ENCODE data around the gene PLCB3. TPM values are rescaled to one million over a fixed set of nuclear protein-coding genes. Genes with fewer than 3 reads are reported as not detected.
"Not testable (repeated sequence)": the region's sequence is repeated elsewhere in the genome, so short reads cannot be mapped to it uniquely, and the experiment has no call there.

Gene PLCB3
- total RNA-seq, 1 donor from 2014 or later: 8.1 TPM

DNA sequence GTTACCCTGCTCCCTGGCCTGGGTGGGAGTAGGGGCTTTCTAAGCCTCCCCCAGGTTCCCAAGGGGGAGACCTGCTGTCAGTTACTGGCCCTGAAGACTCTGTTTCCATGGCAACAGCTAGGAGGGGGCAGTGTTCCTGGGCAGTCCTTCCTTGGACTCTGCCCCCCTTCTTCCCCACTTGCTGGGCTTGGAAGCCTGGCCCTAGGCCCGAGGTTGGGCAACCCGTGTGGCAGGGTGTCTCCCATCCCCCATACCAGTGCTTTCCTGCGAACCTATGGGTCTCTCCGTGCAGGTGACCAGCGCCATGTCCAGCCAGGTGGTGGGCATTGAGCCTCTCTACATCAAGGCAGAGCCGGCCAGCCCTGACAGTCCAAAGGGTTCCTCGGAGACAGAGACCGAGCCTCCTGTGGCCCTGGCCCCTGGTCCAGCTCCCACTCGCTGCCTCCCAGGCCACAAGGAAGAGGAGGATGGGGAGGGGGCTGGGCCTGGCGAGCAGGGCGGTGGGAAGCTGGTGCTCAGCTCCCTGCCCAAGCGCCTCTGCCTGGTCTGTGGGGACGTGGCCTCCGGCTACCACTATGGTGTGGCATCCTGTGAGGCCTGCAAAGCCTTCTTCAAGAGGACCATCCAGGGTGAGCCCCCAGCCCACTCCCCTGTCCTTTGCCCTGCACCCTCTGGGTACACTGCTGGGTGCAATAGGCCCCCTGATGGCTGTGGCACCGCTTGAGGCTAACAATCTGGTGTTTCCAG lies 55.7 kb downstream of the PLCB3 start:
- H3K27ac Mint-ChIP-seq: peak overlapping the region; percentile 92
- peaks cover 15% of the 10 kb centered on the region for H3K36me3 Mint-ChIP-seq (ENCODE audit: low read depth)
- ChIA-PET POLR2A (interaction anchor here (0.6 to 1.4 kb wide), 3 partner anchors 10 to 48 kb away, joined by 4 to 6 read pairs (median 5); partner anchors contain the start of genes PRDX5 and TRMT112), CTCF (interaction anchor here (1.1 to 1.7 kb wide), 1 partner anchor 48 kb away, joined by 4 to 6 read pairs; no protein-coding TSS in a partner anchor)
- TF ChIP-seq, protein P1, sequence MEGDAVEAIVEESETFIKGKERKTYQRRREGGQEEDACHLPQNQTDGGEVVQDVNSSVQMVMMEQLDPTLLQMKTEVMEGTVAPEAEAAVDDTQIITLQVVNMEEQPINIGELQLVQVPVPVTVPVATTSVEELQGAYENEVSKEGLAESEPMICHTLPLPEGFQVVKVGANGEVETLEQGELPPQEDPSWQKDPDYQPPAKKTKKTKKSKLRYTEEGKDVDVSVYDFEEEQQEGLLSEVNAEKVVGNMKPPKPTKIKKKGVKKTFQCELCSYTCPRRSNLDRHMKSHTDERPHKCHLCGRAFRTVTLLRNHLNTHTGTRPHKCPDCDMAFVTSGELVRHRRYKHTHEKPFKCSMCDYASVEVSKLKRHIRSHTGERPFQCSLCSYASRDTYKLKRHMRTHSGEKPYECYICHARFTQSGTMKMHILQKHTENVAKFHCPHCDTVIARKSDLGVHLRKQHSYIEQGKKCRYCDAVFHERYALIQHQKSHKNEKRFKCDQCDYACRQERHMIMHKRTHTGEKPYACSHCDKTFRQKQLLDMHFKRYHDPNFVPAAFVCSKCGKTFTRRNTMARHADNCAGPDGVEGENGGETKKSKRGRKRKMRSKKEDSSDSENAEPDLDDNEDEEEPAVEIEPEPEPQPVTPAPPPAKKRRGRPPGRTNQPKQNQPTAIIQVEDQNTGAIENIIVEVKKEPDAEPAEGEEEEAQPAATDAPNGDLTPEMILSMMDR (IDR thresholded peaks at IDR 0.05): no peak
- peaks cover 19% of the 10 kb centered on the region for H3K4me1 Mint-ChIP-seq
- DNase-seq: no peak
- intact Hi-C loops (cut with micrococcal nuclease): loop anchor here (1.0 kb wide), 1 partner anchor 48 kb away; no protein-coding TSS in a partner anchor
- H3K4me3 Mint-ChIP-seq: peak overlapping the region; percentile 95
- ATAC-seq (ENCODE audit: low read depth): no peak
- H3K9me3 Mint-ChIP-seq: no peaks in the 10 kb centered on the region
- no peaks in the 10 kb centered on the region for H3K27me3 Mint-ChIP-seq

DNA sequence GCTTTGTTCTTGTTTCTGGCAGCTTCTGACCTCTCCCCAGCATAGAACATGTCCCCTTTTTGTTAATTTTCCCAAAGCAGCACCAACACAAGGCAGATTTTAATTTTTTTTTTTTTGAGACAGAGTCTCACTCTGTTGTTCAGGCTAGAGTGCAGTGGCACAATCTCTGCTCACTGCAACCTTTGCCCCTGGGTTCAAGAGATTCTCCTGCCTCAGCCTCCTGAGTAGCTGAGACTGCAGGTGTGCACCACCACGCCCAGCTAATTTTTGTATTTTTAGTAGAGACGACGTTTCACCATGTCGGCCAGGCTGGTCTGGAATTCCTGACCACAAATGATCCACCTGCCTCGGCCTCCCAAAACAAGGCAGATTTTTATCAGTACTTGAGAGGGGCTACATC lies 56.5 kb downstream of the PLCB3 start:
- H3K27me3 Mint-ChIP-seq; DNase-seq; H3K9me3 Mint-ChIP-seq; ATAC-seq (ENCODE audit: low read depth); intact Hi-C loops (cut with micrococcal nuclease): not testable (repeated sequence)
- H3K4me3 Mint-ChIP-seq: peak overlapping the region; percentile 55
- peak overlapping the region; percentile 46 for H3K27ac Mint-ChIP-seq
- H3K36me3 Mint-ChIP-seq (ENCODE audit: low read depth): peaks cover 19% of the 10 kb centered on the region
- CTCF ChIA-PET: interaction anchor here (1.7 kb wide), 1 partner anchor 47 kb away, joined by 6 read pairs; no protein-coding TSS in a partner anchor
- H3K4me1 Mint-ChIP-seq: peaks cover 22% of the 10 kb centered on the region
- POLR2A ChIA-PET: interaction anchor here (0.8 to 1.4 kb wide), 2 partner anchors 10 to 26 kb away, joined by 3 to 4 read pairs; partner anchors contain the start of gene PRDX5

GRCh38 chr11:64312947-64313346 lies 61.6 kb downstream of the PLCB3 start:
- Mint-ChIP-seq H3K27me3 (no peaks in the 10 kb centered on the region), H3K4me3 (no peak overlapping the region), H3K36me3 (ENCODE audit: low read depth) (peaks cover 44% of the 10 kb centered on the region), H3K9me3 (no peaks in the 10 kb centered on the region), H3K4me1 (peaks cover 15% of the 10 kb centered on the region), H3K27ac (peak overlapping the region; percentile 6)
- CTCF ChIA-PET: interaction anchor here (2.3 kb wide), 1 partner anchor 42 kb away, joined by 10 read pairs; no protein-coding TSS in a partner anchor
- no peak for DNase-seq
- ATAC-seq (ENCODE audit: low read depth): no peak
- POLR2A ChIA-PET: no interaction called here
- TF ChIP-seq, protein P1 (IDR thresholded peaks at IDR 0.05): no peak
- intact Hi-C loops (cut with micrococcal nuclease): no loop called here

GRCh38 chr11:64313491-64314145 lies 62.3 kb downstream of the PLCB3 start:
- no peak for ATAC-seq (ENCODE audit: low read depth)
- no peaks in the 10 kb centered on the region for H3K9me3 Mint-ChIP-seq
- H3K36me3 Mint-ChIP-seq (ENCODE audit: low read depth): peaks cover 46% of the 10 kb centered on the region
- H3K27me3 Mint-ChIP-seq: no peaks in the 10 kb centered on the region
- ChIA-PET POLR2A (no interaction called here), CTCF (interaction anchor here (0.7 to 2.3 kb wide), 2 partner anchors 8 to 41 kb away, joined by 3 to 10 read pairs; partner anchors contain the start of gene ESRRA)
- H3K4me3 Mint-ChIP-seq: no peak overlapping the region
- intact Hi-C loops (cut with micrococcal nuclease): no loop called here
- peaks cover 19% of the 10 kb centered on the region for H3K4me1 Mint-ChIP-seq
- TF ChIP-seq, protein P1 (IDR thresholded peaks at IDR 0.05): no peak
- H3K27ac Mint-ChIP-seq: no peak overlapping the region
- no peak for DNase-seq

- H3K9me3 Mint-ChIP-seq: no peaks in the 10 kb centered on the region
- ATAC-seq (ENCODE audit: low read depth): no peak
- ChIA-PET POLR2A (no interaction called here), CTCF (interaction anchor here (0.7 to 2.3 kb wide), 2 partner anchors 9 to 41 kb away, joined by 3 to 10 read pairs; partner anchors contain the start of gene ESRRA)
- H3K4me3 Mint-ChIP-seq: no peak overlapping the region
- intact Hi-C loops (cut with micrococcal nuclease): no loop called here
- H3K36me3 Mint-ChIP-seq (ENCODE audit: low read depth): peaks cover 46% of the 10 kb centered on the region
- DNase-seq: no peak
- TF ChIP-seq, protein P1 (IDR thresholded peaks at IDR 0.05): no peak
- H3K27me3 Mint-ChIP-seq: no peaks in the 10 kb centered on the region
- peaks cover 25% of the 10 kb centered on the region for H3K4me1 Mint-ChIP-seq
- no peak overlapping the region for H3K27ac Mint-ChIP-seq
Measured at GRCh38 chr11:64314146-64314804, 62.9 kb downstream of the PLCB3 start.
